ENCODE measurements around the gene KCND3. TPM values are rescaled to one million over a fixed set of nuclear protein-coding genes. Genes with fewer than 3 reads are reported as not detected.

Gene KCND3
- total and polyA plus RNA-seq, 2 of the 4 experiments (the other 2 are of a cell fraction), result under 0.01 to 0.03 TPM

GRCh38 chr1:111738133-111738435 is 251.4 kb downstream of the KCND3 start:
- 0 out of 2 replicates have a peak overlapping the region, but pooled peaks have one; percentile 9 for H2BK20ac ChIP-seq (ENCODE audit: low read depth, low read length)
- 0 out of 2 replicates have a peak overlapping the region, but pooled peaks have one; percentile 37 for H2BK120ac ChIP-seq (ENCODE audit: low read depth, low read length)
- peak overlapping the region; percentile 89 for H2AK9ac ChIP-seq (replicated peaks; ENCODE audit: low read depth, low read length, poor library complexity)
- H2AFZ ChIP-seq (replicated peaks; ENCODE audit: low read length, poor library complexity), result peak overlapping the region; percentile 92
- peak overlapping the region in 1 of 2 experiments; percentile 17; a peak in 1 of 4 replicates for H4K8ac ChIP-seq (ENCODE audit: low read depth in 2 of 2, low read length in 2 of 2)
- H3K27ac ChIP-seq (ENCODE audit: insufficient read depth, low read length), result no peak overlapping the region
- no peaks in the 10 kb centered on the region for H3K9me3 ChIP-seq (ENCODE audit: control insufficient read depth, insufficient read depth, low read length)
- H3K9me1 ChIP-seq (ENCODE audit: insufficient read depth, low read length), result peaks cover 42% of the 10 kb centered on the region
- peak overlapping the region; percentile 44 for H4K91ac ChIP-seq (ENCODE audit: insufficient read depth, low read depth, low read length)
- TF ChIP-seq CEBPB (IDR thresholded peaks at IDR 0.05; ENCODE audit: low read depth, low read length) (no peak), MXI1 (IDR thresholded peaks at IDR 0.05; ENCODE audit: borderline replicate concordance, low read depth, low read length) (no peak), MAZ (IDR thresholded peaks at IDR 0.05; ENCODE audit: borderline replicate concordance, low read depth, low read length) (no peak), BHLHE40 (IDR thresholded peaks at IDR 0.05; ENCODE audit: low read depth, low read length) (no peak), USF2 (IDR thresholded peaks at IDR 0.05; ENCODE audit: low read depth, low read length) (no peak), CTCF (conservative IDR thresholded peaks at IDR 0.05; ENCODE audit: low read depth, low read length) (no peak), RFX5 (IDR thresholded peaks at IDR 0.05; ENCODE audit: low read depth, low read length) (no peak), NFE2L2 (IDR thresholded peaks at IDR 0.05; ENCODE audit: low read depth, low read length) (no peak), FOS (IDR thresholded peaks at IDR 0.05; ENCODE audit: low read depth, low read length) (no peak), POLR2A (IDR thresholded peaks at IDR 0.05; ENCODE audit: low read depth, low read length) (no peak), MAFK (IDR thresholded peaks at IDR 0.05; ENCODE audit: low read depth, low read length) (no peak), CHD1 (IDR thresholded peaks at IDR 0.05; ENCODE audit: low read depth, low read length) (no peak)
- TF ChIP-seq, protein P1, sequence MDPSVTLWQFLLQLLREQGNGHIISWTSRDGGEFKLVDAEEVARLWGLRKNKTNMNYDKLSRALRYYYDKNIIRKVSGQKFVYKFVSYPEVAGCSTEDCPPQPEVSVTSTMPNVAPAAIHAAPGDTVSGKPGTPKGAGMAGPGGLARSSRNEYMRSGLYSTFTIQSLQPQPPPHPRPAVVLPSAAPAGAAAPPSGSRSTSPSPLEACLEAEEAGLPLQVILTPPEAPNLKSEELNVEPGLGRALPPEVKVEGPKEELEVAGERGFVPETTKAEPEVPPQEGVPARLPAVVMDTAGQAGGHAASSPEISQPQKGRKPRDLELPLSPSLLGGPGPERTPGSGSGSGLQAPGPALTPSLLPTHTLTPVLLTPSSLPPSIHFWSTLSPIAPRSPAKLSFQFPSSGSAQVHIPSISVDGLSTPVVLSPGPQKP (IDR thresholded peaks at IDR 0.05; ENCODE audit: borderline replicate concordance, low read depth, low read length), result no peak
- intact Hi-C loops (cut with micrococcal nuclease) (no loop called here), dilution Hi-C loops (cut with HindIII; ENCODE audit: low sequenced_read_pairs, unreplicated experiment) (no loop called here), in situ Hi-C loops (cut with MboI; ENCODE audit: low sequenced_read_pairs) (no loop called here)
- no peaks in the 10 kb centered on the region for H3K27me3 ChIP-seq (ENCODE audit: control insufficient read depth, insufficient read depth, low read length)
- peak overlapping the region; percentile 37 for H2BK5ac ChIP-seq (ENCODE audit: low read depth, low read length, poor library complexity, severe bottlenecking)
- POLR2A ChIA-PET (ENCODE audit: unreplicated experiment), result no interaction called here
- H3K4me2 ChIP-seq (ENCODE audit: low read depth, low read length), result peak overlapping the region; percentile 60
- H3K56ac ChIP-seq (ENCODE audit: extremely low read depth, insufficient read depth, low read length), result no peak overlapping the region
- H4K5ac ChIP-seq (ENCODE audit: low read depth, low read length), result no peak overlapping the region
- H3K9ac ChIP-seq (ENCODE audit: low read depth, low read length), result peak overlapping the region; percentile 17
- H3K36me3 ChIP-seq (ENCODE audit: control insufficient read depth, insufficient read depth, low read length), result no peaks in the 10 kb centered on the region
- H3K23ac ChIP-seq (ENCODE audit: low read depth, low read length), result peak overlapping the region; percentile 67; the same call in 1 of the 2 replicates
- DNase-seq, result no peak
- WGBS, 2 experiments (ENCODE audit: extremely low coverage in 2 of 2, insufficient read length in 1 of 2), result no CpG with 5 or more reads among the region's 9 CpGs
- H3K18ac ChIP-seq (ENCODE audit: low read depth, low read length), result no peak overlapping the region
- no peak for ATAC-seq (ENCODE audit: low read depth)
- H3K4me1 ChIP-seq (ENCODE audit: control insufficient read depth, insufficient read depth, low read length), result peaks cover 39% of the 10 kb centered on the region
- CTCF ChIA-PET, result interaction anchor here (0.9 to 1.3 kb wide), 2 partner anchors 23 to 126 kb away, joined by 3 read pairs; no protein-coding TSS in a partner anchor
- H3K14ac ChIP-seq (replicated peaks; ENCODE audit: low read depth, low read length), result 0 out of 2 replicates have a peak overlapping the region, but pooled peaks have one; percentile 1
- peak overlapping the region; percentile 12; the same call in 1 of the 3 replicates for H2BK15ac ChIP-seq (ENCODE audit: low read depth, low read length)
- peak overlapping the region; percentile 60; the same call in 1 of the 2 replicates for H2AK5ac ChIP-seq (ENCODE audit: low read depth, low read length)
- peak overlapping the region; percentile 90; the same call in 1 of the 2 replicates for H3K4ac ChIP-seq (ENCODE audit: low read depth, low read length)
- peaks cover 18 to 59% of the 10 kb centered on the region in 2 experiments; a peak in 2 of 4 replicates for H3K79me1 ChIP-seq (ENCODE audit: low read depth in 1 of 2, low read length in 2 of 2)
- peak overlapping the region; percentile 65 for H3K4me3 ChIP-seq (ENCODE audit: insufficient read depth, low read depth, low read length)
- no TSS peak for BruUV-seq (replicated peaks)
- H4K20me1 ChIP-seq (ENCODE audit: insufficient read depth, low read length), result peaks cover 4% of the 10 kb centered on the region; the same call in 1 of the 2 replicates

Data from IMR-90 (cell line).